Stimulated activated CD8-positive, alpha-beta memory T cell treated with anti-CD3 and anti-CD28 coated beads, Interleukin-4, amount 100 ng/mL, for 4 hours (primary cell): ENCODE data around the gene PHF10.
A peak's percentile ranks its signal among the peaks of the same experiment; 100 is the strongest.
"Not testable (repeated sequence)": the region's sequence is repeated elsewhere in the genome, so short reads cannot be mapped to it uniquely, and the experiment has no call there.

ENCODE experiments used
- DNase-seq, 2 donors: peaks; one replicate each; pipeline ENCODE4 v3.0.0-alpha.2; 2020; ENCODE audit warnings: low read depth in 2 of 2, low spot score in 1 of 2

PHF10 gene

DNA sequence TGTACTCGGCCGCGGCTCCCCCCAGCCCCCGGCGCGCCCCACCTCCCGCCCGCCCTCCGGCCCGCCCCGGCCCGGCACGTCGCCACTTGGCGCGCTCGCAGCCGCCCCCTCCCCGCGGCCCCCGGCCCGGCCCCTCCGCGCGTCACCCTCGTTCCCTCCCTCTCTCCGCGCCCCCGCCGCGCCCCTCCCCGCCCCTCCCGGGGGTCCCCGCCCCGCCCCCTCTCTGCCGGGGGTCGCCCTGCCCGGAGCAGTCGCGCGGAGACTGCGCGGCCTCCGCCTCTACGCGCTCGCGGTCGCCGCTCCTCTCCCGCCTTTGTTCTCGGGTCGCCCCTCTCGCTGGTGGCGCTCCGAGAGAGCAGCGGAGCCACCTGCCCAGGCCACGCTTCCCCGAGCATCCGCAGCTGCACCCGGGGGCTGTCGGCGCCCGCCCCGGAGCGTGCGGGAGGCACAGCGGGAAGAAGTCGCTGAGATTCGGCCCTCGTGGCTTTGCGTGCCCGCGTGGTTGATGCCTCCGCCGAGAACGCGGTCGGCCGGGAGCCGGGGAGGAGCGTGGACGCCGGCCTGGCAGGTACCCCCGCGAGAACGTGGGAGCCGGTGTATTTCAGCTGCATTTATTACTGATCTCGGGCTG, at the start of gene PHF10:
Gene PHF10 (minus strand): TSS at position 7 of the 631 bp plus-strand sequence. CDS start 569 bp downstream, outside the sequence.
- peak in 1 of 2 donors; percentile 56 for DNase-seq

DNA sequence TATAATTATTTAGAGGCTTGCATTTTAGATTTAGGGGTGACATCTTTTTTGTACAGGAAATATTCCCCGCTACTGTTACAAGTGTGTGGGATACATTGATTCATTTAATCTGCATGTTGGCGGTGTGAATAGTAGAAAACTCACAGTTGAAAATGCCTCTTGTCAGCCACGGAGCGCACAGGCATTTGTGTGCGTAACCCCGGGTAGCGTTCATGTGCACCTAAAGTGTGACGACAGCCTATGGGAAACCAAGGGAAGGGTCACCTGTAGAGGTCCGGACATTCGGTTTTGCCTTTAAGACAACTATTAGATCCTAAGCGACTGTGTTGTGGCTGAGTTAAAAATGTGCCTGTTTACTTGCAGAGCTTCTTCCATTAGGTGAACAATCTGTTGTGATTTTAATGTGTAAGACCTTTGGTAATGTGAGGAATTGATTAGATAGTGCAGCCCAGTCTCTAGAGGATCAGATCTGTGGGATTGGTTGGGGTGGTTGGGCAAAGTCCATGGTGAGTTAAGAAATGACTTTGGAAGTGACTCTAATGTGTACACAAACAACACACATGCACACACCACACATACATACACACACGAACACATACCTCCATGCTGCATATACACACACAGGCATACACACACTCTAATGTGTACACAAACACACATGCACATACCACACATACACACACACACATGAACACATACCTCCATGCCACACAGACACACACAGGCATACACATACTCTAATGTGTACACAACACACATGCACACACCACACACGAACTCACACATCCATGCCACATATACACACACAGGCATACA, 42.8 kb upstream of the PHF10 start:
- DNase-seq = no peak

DNA sequence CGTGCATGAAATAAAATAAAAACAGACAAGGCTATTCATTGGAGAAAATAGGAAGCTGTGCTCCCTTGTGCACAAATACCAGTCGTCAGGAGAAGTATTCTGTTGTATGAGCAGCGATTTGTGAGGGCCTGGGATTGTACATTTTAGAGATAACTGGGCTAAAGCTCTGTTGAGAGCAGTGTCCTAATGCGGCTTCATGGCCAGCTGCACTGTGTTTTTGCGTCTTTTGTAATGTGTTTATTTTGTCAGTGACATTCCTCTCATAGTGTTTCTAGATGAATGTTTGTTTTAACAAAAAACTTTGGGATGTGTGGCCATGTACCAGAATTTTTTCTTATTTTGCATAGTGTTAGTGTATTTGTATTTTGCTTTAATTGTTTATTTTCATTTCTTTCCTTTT, 41.9 kb upstream of the PHF10 start:
- DNase-seq = no peak

DNA sequence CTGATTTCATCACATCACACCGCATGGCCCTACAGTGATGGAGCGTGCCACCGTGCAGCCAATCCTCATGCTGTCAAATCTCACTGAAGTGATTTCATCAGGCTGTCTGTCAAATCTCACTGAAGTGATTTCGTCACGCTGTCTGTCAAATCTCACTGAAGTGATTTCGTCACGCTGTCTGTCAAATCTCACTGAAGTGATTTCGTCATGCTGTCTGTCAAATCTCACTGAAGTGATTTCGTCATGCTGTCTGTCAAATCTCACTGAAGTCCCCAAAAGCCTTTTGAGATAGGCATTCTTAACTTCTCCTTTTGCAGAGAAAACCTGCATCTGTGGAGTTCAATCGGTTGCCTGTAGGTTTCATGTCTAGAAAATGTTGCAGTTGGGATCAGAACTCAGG, 41.5 kb upstream of the PHF10 start:
- DNase-seq = not testable (repeated sequence)

GRCh38 chr6:169763881-169764280, 39.6 kb upstream of the PHF10 start:
- no peak for DNase-seq

GRCh38 chr6:169763308-169763707, 39.0 kb upstream of the PHF10 start:
- no peak for DNase-seq

DNA sequence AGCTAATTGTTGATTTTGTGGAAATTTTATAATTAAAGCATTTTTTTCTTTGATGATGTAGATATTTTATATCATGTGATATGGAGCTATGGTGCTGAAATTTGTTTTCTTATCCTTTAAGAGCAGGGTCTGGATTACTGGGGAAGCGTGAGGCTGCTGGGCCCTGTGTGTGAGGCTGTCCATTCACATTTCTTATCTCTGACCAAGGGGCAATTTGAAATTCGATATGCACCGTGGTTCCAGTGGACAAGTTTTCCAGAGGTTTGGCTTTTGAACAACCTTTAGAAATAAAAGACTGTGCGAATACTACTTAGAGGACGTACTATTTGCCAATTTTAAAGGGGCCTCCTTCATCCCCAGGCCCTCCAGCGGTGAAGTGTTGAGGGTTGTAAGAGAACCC, 30.9 kb upstream of the PHF10 start:
- no peak for DNase-seq

GRCh38 chr6:169752074-169752623, 27.8 kb upstream of the PHF10 start:
- no peak for DNase-seq

- peak; percentile 88 for DNase-seq
These were observed 27.2 kb upstream of the PHF10 start, which contains the start of the genes DYNLT2 and ERMARD for GRCh38 chr6:169751242-169752073. Gene DYNLT2, minus strand, starts transcription at chr6:169751572. Its CDS starts 114 bp downstream, at chr6:169751458. Gene ERMARD, plus strand, starts transcription at chr6:169751622. Its CDS starts 36 bp downstream, at chr6:169751658.

GRCh38 chr6:169746556-169746955, 22.3 kb upstream of the PHF10 start:
- no peak for DNase-seq

- no peak for DNase-seq
These were observed 21.1 kb upstream of the PHF10 start for GRCh38 chr6:169745405-169745804.

DNA sequence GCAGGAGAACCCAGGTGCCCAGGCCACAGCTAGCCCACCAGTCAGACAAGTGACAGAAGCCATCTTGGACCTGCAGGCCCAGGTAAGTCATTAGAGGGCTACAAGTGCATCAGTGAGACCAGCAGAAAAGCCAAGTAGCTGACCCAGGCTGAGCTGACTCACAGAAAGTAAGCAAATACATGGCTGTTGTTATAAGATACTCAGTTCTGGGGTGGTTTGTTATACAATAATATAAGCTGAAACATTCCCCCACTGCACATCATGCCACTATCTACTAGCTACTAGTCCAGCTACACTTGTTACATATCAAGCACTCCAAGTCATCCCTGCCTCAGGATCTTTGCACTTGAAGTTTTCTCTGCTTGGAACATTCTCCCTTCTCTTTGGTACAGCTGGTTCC, 17.0 kb upstream of the PHF10 start:
- DNase-seq = no peak

DNA sequence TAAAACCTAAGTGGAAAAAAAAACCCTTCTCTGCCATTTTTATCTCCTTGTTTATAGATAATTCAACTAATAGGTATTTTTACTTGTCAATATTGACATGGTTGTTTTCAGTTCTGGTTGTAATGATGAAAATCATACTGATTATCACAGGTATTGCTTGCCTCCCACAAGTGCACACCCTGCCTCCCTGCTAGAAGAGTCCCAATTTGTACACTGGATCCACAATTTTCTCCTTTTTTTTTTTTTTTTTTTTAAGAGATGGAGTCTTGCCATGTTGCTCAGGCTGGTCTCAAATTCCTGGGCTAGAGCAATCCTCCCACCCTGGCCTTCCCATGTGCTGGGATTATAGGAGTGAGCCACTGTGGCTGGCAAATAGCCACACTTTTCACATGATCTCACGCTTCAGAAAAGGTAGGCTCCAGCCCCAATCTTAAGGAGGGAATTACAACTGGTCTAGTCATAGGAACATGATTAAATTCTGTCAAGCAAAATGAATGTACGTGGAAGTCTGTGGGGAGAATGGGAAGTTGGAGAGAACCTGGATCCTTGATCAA, 14.8 kb upstream of the PHF10 start:
- DNase-seq = no peak

GRCh38 chr6:169738204-169738975, 14.1 kb upstream of the PHF10 start:
- no peak for DNase-seq

DNA sequence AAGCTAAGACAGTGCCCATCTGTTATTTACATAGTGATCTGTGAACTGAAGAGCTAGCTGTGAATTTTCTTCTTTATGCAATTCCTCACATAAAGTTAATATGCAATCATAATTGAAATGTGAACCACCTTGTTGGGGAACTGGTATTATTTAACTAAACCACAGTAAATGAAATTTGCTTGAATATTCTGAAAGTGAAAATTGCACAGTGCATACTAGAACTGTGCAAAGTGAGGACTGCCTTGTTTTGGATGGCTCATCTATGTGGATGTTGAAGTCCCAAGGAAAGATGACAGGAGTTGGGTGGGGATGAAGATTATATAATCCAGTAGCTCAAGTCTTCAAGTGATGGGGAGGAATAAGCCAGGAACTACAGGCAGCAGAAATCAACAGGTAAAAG, 5.7 kb upstream of the PHF10 start:
- no peak for DNase-seq

DNA sequence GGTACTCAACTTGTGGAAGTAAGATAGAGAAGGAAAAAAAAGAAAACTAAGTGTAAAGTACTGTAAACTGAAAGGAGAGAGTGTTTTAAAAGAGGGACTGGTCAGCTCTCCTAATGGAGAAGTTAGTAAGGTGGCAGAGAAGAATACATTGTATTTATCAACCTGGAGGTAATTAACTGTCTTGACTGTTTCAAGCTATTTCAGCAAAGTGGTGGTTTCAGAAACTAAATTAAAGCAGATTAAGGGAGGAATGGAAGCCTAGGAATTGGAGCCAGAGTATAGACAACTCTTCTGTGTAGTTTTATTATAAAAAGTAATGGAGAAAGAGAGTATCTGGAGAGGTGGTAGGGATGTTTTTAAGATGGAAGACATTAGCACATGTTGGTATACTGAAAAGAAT, 2.7 kb upstream of the PHF10 start:
- DNase-seq = no peak

GRCh38 chr6:169726049-169726400, 1.7 kb upstream of the PHF10 start:
- no peak for DNase-seq

- DNase-seq = no peak
These were observed 1.1 kb upstream of the PHF10 start for GRCh38 chr6:169725125-169726048.

DNA sequence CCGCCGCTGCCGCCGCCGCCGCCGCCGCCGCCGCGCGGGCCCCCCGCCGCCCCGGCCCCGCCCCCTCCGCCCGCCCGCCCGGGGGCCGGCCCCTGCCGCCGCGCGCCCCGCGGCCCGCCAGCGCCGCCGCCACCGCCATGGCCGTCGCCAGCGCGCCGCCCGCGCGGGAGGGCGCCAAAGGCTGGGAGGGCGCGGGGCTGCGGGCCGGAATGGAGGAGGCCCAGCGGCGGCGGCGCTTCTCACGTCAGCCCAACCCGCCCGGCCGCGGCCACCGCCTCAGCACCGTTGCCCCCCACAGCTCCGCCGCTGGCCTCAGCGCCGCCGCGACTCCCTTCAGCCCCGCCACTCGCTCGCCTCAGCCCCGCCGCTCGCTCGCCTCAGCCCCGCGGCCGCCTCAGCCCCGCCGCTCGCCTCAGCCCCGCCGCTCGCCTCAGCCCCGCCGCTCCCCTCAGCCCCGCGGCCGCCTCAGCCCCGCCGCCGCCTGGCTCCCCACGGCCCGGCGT, 258 bp downstream of the PHF10 start:
- DNase-seq = peak in 1 of 2 donors; percentile 6
